Head of caudate nucleus (tissue), 42 donors: ENCODE results near the gene THAP7.
"Not testable (repeated sequence)": the region's sequence is repeated elsewhere in the genome, so short reads cannot be mapped to it uniquely, and the experiment has no call there.

Experiments used
- DNase-seq, 42 donors: peaks; one replicate each; pipeline versions ENCODE4 v3.0.0 to v3.0.0-alpha.2; 2020 to 2021; ENCODE audit warnings: mixed read lengths in 7 of 42
- intact Hi-C: fragments of 100-400 bp; cut with DNase I; formaldehyde crosslinking; loops from one replicate; pipeline ENCODE4 v1.15.0; 2022

Gene THAP7, protein sequence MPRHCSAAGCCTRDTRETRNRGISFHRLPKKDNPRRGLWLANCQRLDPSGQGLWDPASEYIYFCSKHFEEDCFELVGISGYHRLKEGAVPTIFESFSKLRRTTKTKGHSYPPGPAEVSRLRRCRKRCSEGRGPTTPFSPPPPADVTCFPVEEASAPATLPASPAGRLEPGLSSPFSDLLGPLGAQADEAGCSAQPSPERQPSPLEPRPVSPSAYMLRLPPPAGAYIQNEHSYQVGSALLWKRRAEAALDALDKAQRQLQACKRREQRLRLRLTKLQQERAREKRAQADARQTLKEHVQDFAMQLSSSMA

GRCh38 chr22:21001601-21002325 is at the start of gene THAP7:
Gene THAP7, minus strand, starts transcription at chr22:21002118. Its CDS starts 207 bp downstream, at chr22:21001911.
- intact Hi-C loops = loop anchor here (1.0 to 5.0 kb wide), 2 partner anchors 19 to 84 kb away; partner anchors contain the start of genes CRKL and LZTR1
- DNase-seq = peak; percentile 93 to 99 (median 97)

- intact Hi-C loops = no loop called here
- DNase-seq = no peak
Measured at GRCh38 chr22:21051145-21051830, 49.4 kb upstream of the THAP7 start.

DNA sequence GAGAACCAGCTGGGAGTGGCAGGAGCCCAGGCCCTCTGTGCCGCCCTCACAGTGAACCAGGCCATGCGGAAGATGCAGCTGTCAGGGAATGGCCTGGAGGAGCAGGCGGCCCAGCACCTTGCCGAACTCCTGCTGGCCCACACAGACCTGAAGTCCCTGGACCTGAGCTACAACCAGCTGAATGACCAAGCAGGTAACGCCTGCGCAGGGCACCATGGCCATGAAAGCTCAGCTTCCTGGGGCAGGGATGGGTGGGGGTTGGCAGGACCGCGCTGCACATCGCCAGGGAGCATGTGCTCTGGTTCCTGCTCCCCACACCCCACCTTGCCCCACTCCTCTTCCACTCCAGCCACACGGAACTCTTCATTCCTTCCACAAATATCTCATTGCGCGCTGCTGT is 47.0 kb upstream of the THAP7 start:
- intact Hi-C loops, DNase-seq: not testable (repeated sequence)

GRCh38 chr22:21048448-21048847 is 46.5 kb upstream of the THAP7 start:
- DNase-seq, intact Hi-C loops: not testable (repeated sequence)

DNA sequence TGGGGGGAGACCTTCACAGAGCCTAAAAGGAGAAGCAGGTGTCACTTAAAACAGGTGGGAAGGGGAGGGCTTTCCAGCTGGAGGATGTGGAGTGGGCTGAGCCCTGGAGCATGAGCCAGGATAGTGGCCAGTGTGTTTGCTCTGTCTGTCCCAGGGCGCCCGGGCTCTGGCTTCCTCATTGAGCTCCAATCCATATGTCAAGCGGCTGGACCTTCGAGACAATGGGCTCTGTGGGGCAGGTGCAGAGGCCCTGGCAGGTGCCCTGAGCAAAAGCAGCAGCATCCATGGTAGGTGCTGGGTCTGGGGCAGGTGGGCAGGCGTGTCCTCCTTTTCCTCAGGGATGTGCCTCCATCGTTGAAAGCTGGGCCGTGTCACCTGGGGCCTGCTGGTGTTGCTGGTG is 45.8 kb upstream of the THAP7 start:
- intact Hi-C loops = no loop called here
- DNase-seq = no peak

- DNase-seq = no peak
- intact Hi-C loops = no loop called here
Measured at GRCh38 chr22:21047035-21047661, 45.2 kb upstream of the THAP7 start.

DNA sequence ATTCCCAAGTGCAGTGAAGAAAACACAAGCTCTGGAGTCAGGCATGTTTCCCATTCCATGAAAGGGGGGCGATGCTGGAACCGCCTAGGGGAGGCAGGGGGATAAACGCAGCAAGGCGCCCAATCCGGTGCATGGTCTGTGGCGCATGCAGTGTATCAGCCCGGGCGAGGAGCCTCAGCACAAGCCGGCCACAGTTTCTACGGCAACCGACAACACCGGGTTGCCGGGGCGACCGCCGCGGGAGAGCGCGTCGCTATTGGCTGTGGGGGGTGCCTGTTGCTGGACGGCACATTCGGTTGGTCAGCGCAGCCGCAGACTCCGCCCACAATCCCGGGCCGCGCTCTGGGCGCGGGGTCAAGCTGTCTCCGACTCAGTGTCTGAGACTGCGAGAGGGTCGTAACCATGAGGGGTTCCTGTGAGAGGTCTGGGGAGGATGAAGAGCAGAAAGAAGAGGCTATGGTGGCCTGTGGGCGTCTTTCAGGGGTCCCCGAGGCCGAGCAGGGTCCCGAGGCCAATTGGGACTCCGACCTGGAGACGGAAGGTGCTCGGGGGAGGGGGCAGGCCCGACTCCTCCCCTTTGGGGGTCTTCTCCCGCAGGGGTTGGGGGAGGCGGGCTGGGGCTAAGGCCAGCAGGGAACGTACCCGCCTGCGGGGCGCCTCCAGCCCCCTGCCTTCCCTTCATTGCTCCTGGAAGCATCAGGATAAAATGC is 43.8 kb upstream of the THAP7 start, which contains the start of gene LRRC74B:
TSS of gene LRRC74B (plus strand) at position 362 of the 710 bp plus-strand sequence. CDS start at position 403, 41 bp downstream.
- DNase-seq = peak; percentile 83 to 96 (median 92)
- intact Hi-C loops = no loop called here

GRCh38 chr22:21044931-21045584 is 43.1 kb upstream of the THAP7 start:
- intact Hi-C loops = no loop called here
- peak in 18 of 42 donors; percentile 5 to 49 (median 26) for DNase-seq

DNA sequence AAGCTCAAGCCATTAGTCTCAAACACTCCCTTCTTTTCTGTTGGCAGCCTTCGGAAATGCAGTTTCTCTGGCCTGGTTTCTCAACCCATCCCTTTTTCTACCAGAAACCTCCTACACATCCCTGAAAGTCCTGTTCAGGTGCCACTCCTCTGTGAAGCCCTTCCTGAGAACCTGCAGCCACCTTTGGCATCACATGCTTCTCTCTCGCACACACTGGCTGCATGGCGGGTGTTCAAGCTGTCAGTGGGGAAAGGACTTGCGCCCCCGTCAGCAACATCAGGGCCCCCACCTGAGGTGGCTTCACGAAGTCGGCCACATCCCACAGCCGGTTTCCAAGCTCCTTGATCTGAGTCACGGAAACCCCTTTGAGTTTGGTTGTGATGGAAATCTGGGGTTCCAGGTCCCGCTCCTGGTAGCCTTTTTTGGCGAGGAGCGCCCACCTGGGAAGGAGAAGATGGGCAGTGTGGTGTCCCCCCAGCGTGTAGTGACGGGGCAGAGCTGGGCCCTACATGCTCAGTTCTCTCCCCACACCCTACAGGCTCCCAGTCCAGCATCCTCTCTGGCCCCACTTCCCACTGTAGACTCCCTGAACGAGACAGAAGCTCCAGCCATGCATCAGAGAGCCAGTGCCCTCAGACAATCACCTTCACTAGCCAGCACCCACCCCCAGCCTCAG is 42.1 kb upstream of the THAP7 start:
- intact Hi-C loops = no loop called here
- no peak for DNase-seq

- intact Hi-C loops = no loop called here
- no peak for DNase-seq
Measured at GRCh38 chr22:21042978-21043859, 41.3 kb upstream of the THAP7 start.

DNA sequence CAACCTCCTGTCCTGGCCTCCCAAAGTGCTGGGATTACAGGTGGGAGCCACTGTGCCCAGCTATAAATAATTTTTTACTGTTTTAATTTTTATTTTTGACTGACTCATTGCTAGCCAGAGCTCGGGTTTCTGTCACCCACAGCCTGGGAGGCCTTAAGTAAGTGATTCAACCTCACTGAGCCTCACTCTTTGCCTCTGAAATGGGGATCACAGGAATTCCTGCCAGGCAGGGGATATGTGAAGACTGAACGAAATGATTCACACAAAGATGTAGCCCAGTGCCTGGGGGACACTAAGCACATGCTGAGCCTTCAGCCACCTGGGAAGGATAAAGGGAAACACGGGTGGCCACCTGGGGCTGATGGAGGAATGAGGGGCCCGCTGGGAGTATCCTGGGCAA is 40.0 kb upstream of the THAP7 start:
- intact Hi-C loops = no loop called here
- no peak for DNase-seq

- intact Hi-C loops, DNase-seq: not testable (repeated sequence)
Measured at GRCh38 chr22:21039158-21039557, 37.2 kb upstream of the THAP7 start.

- no peak for DNase-seq
- intact Hi-C loops = no loop called here
Measured at GRCh38 chr22:21038405-21038804, 36.5 kb upstream of the THAP7 start.

DNA sequence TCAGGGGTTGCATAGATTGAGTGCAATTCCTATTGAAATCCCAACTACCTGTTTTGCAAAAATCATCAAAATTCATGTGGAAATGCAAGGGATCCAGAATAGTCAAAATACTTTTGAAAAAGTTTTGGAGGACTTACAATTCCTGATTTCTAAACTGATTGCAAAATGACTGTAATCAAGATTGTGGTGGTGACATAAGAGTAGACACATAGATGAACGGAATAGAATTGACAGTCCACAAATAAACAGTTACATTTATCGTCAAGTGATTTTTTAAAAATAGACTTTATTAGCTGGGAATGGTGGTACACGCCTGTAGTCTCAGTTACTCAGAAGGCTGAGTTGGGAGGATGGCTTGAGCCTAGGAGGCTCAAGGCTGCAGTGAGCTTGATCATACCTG is 33.1 kb upstream of the THAP7 start:
- no peak for DNase-seq
- intact Hi-C loops = no loop called here

DNA sequence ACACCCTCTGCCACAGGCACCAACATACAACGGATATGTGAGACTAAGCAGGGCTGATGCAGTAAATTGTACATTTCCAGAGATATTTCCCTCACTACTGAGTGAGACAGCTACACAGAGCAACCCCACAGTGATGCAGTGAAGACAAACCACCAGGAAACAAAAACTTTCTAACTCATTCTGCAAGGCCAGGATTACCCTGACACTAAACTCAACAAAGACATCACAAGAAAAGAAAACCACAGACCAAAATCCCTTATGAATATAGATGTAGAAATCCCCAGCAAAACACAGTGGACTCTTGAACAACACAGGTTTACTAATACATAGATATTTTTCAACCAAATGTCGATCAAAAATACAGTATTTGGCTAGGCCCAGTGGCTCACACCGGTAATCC is 32.0 kb upstream of the THAP7 start:
- intact Hi-C loops = no loop called here
- no peak for DNase-seq

- DNase-seq = no peak
Measured at GRCh38 chr22:21032868-21033688, 31.2 kb upstream of the THAP7 start.

More at GRCh38 chr22:21032868-21033688, 31.2 kb upstream of the THAP7 start:
- intact Hi-C loops = no loop called here
